D721Med (cell line): ENCODE results near the gene CHMP1B.
"Not testable (repeated sequence)": the region's sequence is repeated elsewhere in the genome, so short reads cannot be mapped to it uniquely, and the experiment has no call there.

Experiments
- DNase-seq: peaks from one replicate; pipeline ENCODE4 v3.0.0; 2011; ENCODE audit warnings: low spot score; ENCODE audit not compliant: insufficient read length
- FAIRE-seq: peaks from 2 replicates; lab custom pipeline; 2011; peaks lifted over from hg19 to GRCh38; lab: Jason Lieb, UNC
- TF ChIP-seq, protein P1 (sequence below): IDR thresholded peaks from 2 replicates; pipeline ENCODE4 v1.5.1; 2012; ENCODE audit warnings: mild to moderate bottlenecking, control low read depth; ENCODE audit not compliant: insufficient read depth; ENCODE audit errors: missing control alignments

CHMP1B gene

DNA sequence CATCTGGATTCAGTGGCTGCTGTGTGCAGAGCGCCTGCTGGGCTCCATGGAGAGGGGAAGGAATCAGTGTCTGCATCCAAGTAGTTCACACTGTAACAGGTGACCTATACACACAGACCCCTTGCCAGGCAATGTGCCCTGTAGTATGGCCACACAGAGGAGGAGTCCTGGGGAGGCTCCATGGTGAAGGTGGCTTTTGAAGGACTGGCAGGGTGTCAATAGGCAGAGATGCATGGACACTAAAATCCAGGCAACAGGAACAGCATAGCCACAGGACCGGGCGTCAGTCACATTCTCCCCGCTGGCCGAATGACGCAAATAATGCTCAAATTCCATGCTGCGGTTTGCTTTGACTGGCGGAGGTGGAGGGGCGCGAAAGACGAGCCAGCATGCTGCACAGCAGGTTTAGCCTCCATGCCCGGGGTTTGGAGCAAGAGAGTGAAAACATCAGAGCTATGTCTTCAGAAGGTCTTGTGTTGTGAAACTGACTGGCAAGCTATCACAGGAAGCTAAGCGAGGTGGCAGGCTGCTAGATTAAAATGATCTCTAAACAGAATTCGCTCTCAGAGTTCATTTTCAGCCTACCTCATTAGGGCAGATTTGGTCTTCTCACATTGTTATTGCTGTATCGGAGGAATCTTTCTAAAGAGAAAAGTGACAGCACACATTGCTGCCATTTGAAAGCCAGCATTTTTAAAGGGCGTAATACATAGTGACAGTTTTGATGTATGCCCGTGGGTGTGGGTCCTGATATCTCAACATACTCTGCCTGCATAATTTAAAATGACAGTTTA lies 1.2 kb upstream of the CHMP1B start:
- FAIRE-seq: no peak
- TF ChIP-seq, protein P1, sequence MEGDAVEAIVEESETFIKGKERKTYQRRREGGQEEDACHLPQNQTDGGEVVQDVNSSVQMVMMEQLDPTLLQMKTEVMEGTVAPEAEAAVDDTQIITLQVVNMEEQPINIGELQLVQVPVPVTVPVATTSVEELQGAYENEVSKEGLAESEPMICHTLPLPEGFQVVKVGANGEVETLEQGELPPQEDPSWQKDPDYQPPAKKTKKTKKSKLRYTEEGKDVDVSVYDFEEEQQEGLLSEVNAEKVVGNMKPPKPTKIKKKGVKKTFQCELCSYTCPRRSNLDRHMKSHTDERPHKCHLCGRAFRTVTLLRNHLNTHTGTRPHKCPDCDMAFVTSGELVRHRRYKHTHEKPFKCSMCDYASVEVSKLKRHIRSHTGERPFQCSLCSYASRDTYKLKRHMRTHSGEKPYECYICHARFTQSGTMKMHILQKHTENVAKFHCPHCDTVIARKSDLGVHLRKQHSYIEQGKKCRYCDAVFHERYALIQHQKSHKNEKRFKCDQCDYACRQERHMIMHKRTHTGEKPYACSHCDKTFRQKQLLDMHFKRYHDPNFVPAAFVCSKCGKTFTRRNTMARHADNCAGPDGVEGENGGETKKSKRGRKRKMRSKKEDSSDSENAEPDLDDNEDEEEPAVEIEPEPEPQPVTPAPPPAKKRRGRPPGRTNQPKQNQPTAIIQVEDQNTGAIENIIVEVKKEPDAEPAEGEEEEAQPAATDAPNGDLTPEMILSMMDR: no peak
- no peak for DNase-seq

DNA sequence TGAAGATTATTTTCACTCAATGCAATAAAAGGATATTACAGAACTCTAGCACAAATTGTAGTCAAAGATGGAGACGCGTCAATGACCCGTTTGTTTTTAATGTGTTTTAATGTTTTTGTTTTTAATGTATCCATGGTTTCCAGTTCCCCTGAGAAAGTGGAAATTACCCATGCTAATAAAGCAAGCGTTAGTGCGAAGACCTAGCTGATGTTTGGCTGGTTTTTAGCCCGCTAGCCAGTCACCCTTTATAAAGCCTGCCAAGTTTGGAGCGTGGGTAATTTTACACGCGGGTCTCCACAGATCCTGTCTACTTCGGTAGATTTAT lies 430 bp upstream of the CHMP1B start:
- FAIRE-seq (no peak), DNase-seq (no peak)
- TF ChIP-seq, protein P1: no peak

DNA sequence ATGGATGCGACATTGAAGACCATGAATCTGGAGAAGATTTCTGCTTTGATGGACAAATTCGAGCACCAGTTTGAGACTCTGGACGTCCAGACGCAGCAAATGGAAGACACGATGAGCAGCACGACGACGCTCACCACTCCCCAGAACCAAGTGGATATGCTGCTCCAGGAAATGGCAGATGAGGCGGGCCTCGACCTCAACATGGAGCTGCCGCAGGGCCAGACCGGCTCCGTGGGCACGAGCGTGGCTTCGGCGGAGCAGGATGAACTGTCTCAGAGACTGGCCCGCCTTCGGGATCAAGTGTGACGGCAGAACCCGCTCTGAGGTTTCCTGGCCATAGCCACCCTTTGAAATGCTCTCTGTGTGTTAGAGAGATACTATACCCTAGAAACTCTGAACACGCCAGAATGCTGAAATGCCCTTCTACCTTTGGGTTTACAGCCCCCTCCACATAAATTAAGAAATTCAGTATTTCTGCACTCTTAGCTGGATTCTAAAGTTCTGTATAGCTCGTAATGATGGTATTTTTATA lies 659 bp downstream of the CHMP1B start:
- TF ChIP-seq, protein P1: no peak
- FAIRE-seq: no peak
- no peak for DNase-seq

DNA sequence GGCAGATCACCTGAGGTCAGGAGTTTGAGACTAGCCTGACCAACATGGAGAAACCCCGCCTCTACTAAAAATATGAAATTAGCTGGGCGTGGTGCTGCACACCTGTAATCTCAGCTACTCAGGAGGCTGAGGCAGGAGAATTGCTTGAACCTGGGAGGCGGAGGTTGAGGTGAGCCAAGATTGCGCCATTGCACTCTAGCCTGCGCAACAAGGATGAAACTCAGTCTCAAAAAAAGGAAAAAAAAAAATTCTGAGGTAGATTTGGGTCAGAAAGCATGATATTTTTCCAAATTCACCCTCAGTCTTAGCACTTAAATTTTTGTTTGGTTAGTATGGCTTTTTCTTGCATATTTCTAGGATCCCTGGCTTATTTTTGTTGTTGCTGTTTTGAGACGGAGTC lies 3.3 kb downstream of the CHMP1B start:
- not testable (repeated sequence) for DNase-seq, FAIRE-seq

DNA sequence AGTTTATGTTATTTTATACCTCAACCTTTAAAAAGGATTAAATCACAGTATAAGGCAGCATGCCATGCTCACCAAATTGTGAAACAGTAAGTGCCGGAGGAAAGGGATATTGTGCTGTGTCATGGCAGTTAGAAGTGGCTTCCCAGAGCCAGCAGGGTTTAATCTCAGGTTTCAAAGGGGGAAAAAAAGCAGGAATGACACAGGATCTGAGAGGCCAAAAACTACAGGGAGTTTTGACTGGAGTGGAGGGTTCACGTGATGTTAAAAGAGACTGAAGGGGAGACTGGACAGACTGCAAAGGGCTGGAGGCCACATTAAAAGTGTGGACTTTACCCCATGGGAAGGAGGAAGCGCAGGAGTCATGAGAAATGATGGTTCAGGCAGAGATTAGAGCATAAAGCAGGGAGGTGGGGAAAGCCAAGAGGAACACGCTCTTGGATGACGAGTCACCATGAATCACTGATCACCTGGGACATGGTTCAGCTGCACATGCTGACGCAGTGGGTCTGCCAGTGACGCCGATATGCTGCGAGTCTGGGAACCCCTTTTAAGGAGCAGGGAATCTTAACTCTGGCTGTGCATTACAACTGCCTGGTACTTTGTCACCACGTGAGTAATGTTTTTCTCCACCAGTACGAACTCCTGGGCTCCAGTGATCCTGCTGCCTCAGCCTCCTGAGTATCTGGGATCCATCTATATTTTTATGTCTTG lies 6.1 kb downstream of the CHMP1B start:
- no peak for FAIRE-seq
- DNase-seq: no peak
- TF ChIP-seq, protein P1: no peak

DNA sequence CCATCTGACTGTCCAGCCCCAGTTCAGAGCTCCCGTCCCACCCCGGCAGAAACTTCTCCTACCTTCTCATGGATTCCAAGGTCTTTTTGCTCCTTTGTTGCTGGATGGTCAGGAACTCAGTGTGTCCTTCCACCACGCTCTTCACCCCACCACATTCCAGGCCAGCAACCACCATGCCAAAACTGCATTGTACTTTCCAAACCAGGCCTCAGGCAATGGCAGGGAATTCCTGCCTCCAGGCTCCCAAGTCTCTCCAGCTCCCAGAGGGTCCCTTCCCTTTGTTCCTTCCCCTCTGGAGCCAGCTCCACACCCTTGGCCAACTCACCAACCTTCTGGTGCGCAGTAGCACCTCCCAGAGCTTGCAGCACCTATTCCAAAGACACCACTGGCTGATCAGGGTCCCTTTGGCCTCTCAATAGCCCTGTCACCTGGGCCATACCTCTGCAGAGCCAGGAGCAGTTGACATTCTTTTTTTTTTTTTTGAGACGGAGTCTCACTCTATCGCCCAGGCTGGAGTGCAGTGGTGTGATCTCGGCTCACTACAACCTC lies 8.1 kb downstream of the CHMP1B start:
- DNase-seq (no peak), FAIRE-seq (no peak)
- TF ChIP-seq, protein P1: no peak

DNA sequence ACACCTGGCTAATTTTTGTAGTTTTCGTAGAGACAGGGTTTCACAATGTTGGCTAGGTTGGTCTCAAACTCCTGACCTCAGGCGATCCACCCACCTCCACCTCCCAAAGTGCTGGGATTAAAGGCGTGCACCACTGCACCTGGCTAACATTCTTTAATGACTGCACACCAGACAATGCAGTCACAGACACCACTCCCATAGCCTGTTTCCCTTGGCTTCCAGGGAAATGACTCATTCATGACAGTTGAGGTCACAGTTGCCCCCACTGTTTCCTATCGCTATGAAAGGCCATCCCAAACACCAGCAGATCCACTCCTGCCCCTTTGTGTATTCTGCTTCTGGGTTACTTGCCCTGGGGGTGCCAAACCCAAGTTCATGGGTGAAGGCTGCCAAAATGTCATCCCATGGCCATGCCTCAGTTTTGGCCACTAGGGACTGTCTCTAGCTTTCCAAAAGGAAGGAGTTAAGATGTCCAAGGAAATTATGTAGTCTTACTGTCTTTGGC lies 8.7 kb downstream of the CHMP1B start:
- FAIRE-seq: no peak
- TF ChIP-seq, protein P1: no peak
- no peak for DNase-seq
